Mesothelial cell of epicardium (in vitro differentiated cells): ENCODE results near the gene SHROOM2. TPM values are rescaled to one million over a fixed set of nuclear protein-coding genes. Genes with fewer than 3 reads are reported as not detected.

ENCODE experiments used
- DNase-seq, 2 experiments: peaks; one replicate each; pipeline ENCODE4 v3.0.0; 2021; ENCODE audit warnings: low spot score in 2 of 2; ENCODE audit not compliant: unreplicated experiment in 2 of 2
- H3K27ac Mint-ChIP-seq: 2 replicates; pipeline ENCODE4 v1.8.0; 2021; ENCODE audit warnings: mixed read lengths
- H3K27me3 Mint-ChIP-seq: 2 replicates; pipeline ENCODE4 v1.8.0; 2021; ENCODE audit warnings: low read depth, mixed read lengths
- H3K36me3 Mint-ChIP-seq: 2 replicates; pipeline ENCODE4 v1.8.0; 2021; ENCODE audit warnings: mixed read lengths
- H3K4me1 Mint-ChIP-seq: 2 replicates; pipeline ENCODE4 v1.8.0; 2021; ENCODE audit warnings: mixed read lengths
- H3K4me3 Mint-ChIP-seq: 2 replicates; pipeline ENCODE4 v1.8.0; 2021; ENCODE audit warnings: mild to moderate bottlenecking, moderate library complexity, mixed read lengths
- H3K9me3 Mint-ChIP-seq: 2 replicates; pipeline ENCODE4 v1.8.0; 2021; ENCODE audit warnings: mixed read lengths
- total RNA-seq: library from RNA; stranded (reverse); gene quantifications from 3 replicates; pipeline ENCODE4 v1.2.1, GENCODE V29; 2021
- TF ChIP-seq, protein P1 (sequence below): fragments of 200-600 bp; sonication (generic); IDR thresholded peaks from one replicate; pipeline ENCODE4 v1.5.0; 2021; ENCODE audit warnings: antibody characterized with exemption; ENCODE audit not compliant: unreplicated experiment

The SHROOM2 gene
- total RNA-seq, 1 donor from 2014 or later = 13.5 TPM

DNA sequence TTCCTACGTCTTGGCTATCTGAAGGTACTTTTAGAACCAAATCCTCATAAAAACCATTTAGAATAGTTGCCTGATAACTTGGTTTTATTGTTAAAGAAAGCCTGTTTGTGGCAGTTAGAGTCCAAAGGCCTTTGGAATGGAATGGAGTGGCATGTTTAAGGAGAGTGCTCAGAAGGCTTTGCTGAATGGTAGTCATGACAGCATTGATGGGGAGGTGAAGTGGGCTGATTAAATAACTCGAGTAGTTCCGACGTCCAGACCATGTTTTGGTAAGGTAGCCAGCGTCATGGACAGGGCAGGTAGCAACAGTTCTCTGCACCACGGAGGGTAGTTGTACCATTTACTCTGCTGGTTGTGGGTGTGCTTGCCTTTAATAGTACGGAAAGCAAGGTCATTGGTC is 94.6 kb downstream of the SHROOM2 start:
- H3K4me3 Mint-ChIP-seq = no peak overlapping the region
- TF ChIP-seq, protein P1, sequence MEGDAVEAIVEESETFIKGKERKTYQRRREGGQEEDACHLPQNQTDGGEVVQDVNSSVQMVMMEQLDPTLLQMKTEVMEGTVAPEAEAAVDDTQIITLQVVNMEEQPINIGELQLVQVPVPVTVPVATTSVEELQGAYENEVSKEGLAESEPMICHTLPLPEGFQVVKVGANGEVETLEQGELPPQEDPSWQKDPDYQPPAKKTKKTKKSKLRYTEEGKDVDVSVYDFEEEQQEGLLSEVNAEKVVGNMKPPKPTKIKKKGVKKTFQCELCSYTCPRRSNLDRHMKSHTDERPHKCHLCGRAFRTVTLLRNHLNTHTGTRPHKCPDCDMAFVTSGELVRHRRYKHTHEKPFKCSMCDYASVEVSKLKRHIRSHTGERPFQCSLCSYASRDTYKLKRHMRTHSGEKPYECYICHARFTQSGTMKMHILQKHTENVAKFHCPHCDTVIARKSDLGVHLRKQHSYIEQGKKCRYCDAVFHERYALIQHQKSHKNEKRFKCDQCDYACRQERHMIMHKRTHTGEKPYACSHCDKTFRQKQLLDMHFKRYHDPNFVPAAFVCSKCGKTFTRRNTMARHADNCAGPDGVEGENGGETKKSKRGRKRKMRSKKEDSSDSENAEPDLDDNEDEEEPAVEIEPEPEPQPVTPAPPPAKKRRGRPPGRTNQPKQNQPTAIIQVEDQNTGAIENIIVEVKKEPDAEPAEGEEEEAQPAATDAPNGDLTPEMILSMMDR = no peak
- H3K9me3 Mint-ChIP-seq = peaks cover 3% of the 10 kb centered on the region
- H3K36me3 Mint-ChIP-seq = peaks cover 1% of the 10 kb centered on the region
- peaks cover 26% of the 10 kb centered on the region for H3K4me1 Mint-ChIP-seq
- no peak overlapping the region for H3K27ac Mint-ChIP-seq
- no peaks in the 10 kb centered on the region for H3K27me3 Mint-ChIP-seq
- no peak for DNase-seq

DNA sequence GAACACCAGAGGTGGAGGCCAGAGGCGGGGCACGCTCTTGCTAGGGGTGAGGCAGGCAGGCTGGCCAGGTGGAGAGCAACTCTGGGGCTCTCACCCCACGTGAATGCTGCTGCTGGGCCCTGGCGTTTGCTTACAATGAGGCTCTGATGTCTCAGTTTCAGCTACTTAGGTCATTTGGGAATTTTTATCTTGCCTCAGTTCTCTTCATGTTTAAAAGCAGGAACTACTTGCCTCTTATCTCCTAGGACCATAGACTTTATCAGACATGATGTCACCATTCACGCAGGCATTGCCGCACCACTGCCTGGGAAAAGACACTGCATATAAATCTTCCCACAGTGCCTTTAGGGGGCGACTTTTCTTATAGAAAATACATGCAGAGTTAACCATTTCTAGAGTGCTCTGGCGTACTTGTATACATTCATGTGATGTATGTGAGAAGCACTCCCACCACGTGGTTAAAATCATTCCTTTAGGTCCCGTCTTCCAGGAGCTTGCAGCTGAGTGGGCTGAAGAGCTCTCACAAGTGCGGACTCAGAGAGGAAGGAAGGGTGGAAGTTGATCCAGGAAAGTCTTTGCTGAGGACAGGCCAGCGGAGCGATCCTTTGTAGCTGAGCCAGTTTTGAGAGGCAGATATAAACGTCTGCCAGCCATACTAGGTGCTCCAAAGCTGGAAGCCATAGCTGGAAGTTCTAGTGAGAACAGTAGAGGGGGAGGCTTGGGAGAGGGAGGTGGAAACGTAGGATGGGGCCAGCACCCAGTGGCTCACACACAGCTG is 96.6 kb downstream of the SHROOM2 start:
- Mint-ChIP-seq H3K27ac (peak overlapping the region; percentile 78), H3K36me3 (peaks cover 4% of the 10 kb centered on the region), H3K9me3 (no peaks in the 10 kb centered on the region), H3K27me3 (no peaks in the 10 kb centered on the region), H3K4me3 (no peak overlapping the region), H3K4me1 (peaks cover 23% of the 10 kb centered on the region)
- TF ChIP-seq, protein P1 = no peak
- DNase-seq = no peak

DNA sequence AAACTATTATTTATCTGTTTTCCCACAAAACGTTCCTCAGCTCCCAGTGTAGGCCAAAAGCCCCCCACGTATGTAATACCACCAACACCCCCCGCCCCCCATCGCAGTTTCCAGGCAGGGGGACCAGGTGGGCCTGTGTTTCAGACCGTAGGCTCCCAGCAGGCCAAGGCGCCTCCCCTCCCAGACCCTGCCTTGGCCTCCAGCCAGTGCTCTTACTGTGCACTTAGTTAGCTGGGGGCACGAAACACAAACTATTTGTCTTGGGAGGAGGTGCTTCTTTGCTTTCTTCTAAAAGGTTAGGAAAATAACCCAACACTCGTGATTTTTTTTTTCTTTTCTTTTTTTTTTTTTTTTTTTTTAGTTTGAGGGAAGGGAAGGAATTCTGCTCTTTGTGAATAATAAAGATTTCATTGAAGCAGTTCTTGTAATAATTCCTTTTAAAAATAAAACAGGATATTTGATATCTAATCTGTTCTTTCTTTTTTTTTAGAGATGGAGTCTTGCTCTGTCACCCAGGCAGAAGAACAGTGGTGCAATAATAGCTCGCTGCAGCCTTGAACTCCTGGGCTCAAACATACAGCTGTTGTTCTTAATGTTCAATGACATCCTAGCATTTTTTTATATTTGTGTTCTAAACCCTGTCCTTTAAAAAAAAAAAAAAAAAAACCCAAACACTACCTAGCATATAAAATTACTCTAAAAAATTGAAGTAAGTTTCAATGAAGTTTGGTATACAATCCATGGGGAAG is 98.0 kb downstream of the SHROOM2 start:
- Mint-ChIP-seq H3K36me3 (peaks cover 4% of the 10 kb centered on the region), H3K4me3 (no peak overlapping the region), H3K4me1 (peaks cover 23% of the 10 kb centered on the region), H3K27me3 (no peaks in the 10 kb centered on the region), H3K9me3 (peaks cover 7% of the 10 kb centered on the region), H3K27ac (peak overlapping the region; percentile 78)
- TF ChIP-seq, protein P1 = no peak
- no peak for DNase-seq

DNA sequence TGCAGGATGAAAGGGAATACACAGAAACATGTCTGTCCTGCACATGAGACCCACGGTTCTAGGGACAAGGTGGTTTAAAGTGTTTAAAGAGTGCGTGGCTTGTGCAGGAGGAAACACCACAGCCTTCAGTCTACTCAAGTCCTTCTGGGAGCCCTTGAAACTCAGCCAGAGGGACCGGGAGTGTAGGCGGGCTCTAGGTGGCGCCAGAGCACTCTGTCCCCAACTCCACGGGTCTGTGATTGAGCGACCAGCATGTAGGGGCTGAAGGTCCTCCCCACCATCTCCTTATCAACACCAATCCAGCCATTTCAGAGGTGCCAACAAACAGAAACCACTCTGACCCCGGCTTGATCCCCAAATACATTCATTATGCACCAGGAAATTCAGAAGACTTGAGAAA is 98.9 kb downstream of the SHROOM2 start:
- peaks cover 7% of the 10 kb centered on the region for H3K9me3 Mint-ChIP-seq
- H3K27me3 Mint-ChIP-seq = no peaks in the 10 kb centered on the region
- H3K4me1 Mint-ChIP-seq = peaks cover 23% of the 10 kb centered on the region
- TF ChIP-seq, protein P1 = peak; percentile 28
- no peak overlapping the region for H3K4me3 Mint-ChIP-seq
- DNase-seq = no peak
- H3K36me3 Mint-ChIP-seq = peaks cover 7% of the 10 kb centered on the region
- no peak overlapping the region for H3K27ac Mint-ChIP-seq

DNA sequence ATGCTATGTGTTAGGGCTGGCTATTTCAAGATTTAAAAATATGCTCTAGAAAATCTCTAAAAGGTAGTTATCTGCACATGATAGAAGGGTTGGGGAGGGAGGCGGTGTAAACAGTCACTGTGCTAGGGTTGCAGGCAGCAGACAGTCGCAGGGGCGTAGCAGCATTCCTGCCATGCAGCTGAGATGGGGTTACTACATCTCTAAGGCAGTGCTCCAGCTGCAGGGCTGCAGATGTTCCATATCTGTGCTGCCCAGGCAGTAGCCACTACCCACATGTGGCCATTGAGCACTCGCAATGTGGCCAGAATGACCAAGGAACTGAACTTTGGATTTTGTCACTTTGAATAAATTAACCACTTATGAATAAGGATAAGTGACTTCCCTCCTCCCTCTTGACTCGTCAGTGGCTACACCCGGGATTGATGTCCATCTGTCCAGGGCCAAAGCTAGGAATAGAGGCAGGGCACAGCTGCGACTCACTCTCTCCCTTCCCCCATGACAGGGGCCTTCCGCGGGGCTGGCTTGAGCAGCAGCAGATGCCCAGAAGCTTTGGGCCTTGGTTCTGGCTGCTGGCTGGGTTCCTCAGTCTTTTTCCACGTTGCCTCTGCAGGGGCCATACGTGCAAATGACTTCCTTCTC is 101.5 kb downstream of the SHROOM2 start:
- TF ChIP-seq, protein P1 = no peak
- Mint-ChIP-seq H3K36me3 (peaks cover 8% of the 10 kb centered on the region), H3K27ac (no peak overlapping the region), H3K27me3 (no peaks in the 10 kb centered on the region), H3K9me3 (peaks cover 11% of the 10 kb centered on the region), H3K4me3 (no peak overlapping the region), H3K4me1 (peaks cover 14% of the 10 kb centered on the region)
- no peak for DNase-seq
